Activated T-helper 1 cell treated with anti-CD3 and anti-CD28 coated beads, Interleukin-12 subunit alpha, Interleukin-12 subunit beta, Interleukin-2, Interleukin-4 antibody, amounts not matched to agents 30 ng/mL and 10 ng/mL and 1 ng/mL, durations not matched to agents 14 hours and 24 hours and 36 hours (primary cell): ENCODE results near the gene MYBPC3. TPM values are rescaled to one million over a fixed set of nuclear protein-coding genes. Genes with fewer than 3 reads are reported as not detected.

Experiments
- DNase-seq: peaks from one replicate; pipeline ENCODE4 v3.0.0; 2021; ENCODE audit warnings: low spot score
- H3K27ac Mint-ChIP-seq: one replicate; pipeline ENCODE4 v1.8.0; 2021; ENCODE audit warnings: mild to moderate bottlenecking, mixed read lengths
- H3K27me3 Mint-ChIP-seq: one replicate; pipeline ENCODE4 v1.8.0; 2022; ENCODE audit warnings: mild to moderate bottlenecking, moderate library complexity, mixed read lengths; ENCODE audit not compliant: insufficient read depth
- H3K36me3 Mint-ChIP-seq: one replicate; pipeline ENCODE4 v1.8.0; 2021; ENCODE audit warnings: low read depth, mixed read lengths
- H3K4me1 Mint-ChIP-seq: one replicate; pipeline ENCODE4 v1.8.0; 2021; ENCODE audit warnings: low read depth, mixed read lengths
- H3K4me3 Mint-ChIP-seq: one replicate; pipeline ENCODE4 v1.8.0; 2021; ENCODE audit warnings: mild to moderate bottlenecking, moderate library complexity, mixed read lengths
- H3K9me3 Mint-ChIP-seq: one replicate; pipeline ENCODE4 v1.8.0; 2021; ENCODE audit warnings: mixed read lengths
- intact Hi-C: fragments of 100-400 bp; cut with micrococcal nuclease; formaldehyde crosslinking; loops from one replicate; pipeline ENCODE4 v1.15.1; 2024
- total RNA-seq: library from RNA; stranded (reverse); gene quantifications from 2 replicates; pipeline ENCODE4 v1.2.3, GENCODE V29; 2022

The MYBPC3 gene
- total RNA-seq = not detected in 2 replicates

DNA sequence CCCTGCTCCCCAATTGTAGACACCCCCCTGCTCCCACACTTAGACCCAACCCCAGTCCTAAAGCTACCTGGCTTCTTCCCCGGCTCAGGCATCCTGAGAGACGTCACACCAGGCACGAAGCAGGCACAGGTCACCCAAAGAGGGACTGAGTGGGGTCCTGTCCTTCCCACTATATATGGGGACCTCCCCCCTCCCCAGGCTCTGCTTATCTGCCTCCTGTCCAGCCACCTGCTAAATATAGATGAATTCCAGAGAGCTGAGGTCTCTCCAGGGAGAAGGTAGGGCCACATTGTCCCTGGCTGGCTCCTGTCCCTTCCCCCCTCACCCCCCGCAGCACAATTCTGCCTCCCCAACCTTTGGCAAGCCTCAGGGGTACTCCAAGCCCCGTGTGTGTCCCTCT, at the start of gene MYBPC3:
Gene MYBPC3 (minus strand): TSS at position 147 of the 400 bp plus-strand sequence. CDS start 55 bp downstream, at position 92.
- H3K4me3 Mint-ChIP-seq = no peak within 1 kb of the TSS
- H3K27me3 Mint-ChIP-seq = no peaks in the 10 kb centered on the region
- DNase-seq = no peak
- intact Hi-C loops = no loop called here
- no peak within 1 kb of the TSS for H3K27ac Mint-ChIP-seq
- no peaks in the 10 kb centered on the region for H3K4me1 Mint-ChIP-seq
- no peaks in the 10 kb centered on the region for H3K36me3 Mint-ChIP-seq
- H3K9me3 Mint-ChIP-seq = no peaks in the 10 kb centered on the region

DNA sequence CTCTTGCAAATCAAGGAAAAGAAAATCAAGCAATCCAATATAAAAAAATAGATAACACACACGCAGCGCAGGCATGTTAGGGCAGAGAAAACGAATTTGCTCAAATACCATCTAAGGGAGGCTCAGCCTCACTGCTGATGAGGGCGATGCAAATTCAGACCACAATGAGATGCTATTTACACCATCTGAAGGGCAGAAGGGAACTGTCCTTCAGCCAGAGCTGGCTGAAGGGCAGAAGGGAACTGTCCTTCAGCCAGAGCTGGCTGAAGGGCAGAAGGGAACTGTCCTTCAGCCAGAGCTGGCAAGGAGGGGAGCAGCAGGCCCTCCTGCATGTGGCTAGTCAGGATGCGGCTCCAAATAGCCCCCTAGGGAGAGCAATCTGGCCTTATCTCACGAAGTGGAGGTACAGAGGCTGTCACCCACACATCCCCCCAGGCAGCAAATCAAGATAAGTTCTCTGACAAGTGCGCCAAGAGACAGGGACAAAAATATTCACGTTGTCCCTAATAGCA, 48.3 kb upstream of the MYBPC3 start:
- H3K36me3 Mint-ChIP-seq = no peaks in the 10 kb centered on the region
- H3K9me3 Mint-ChIP-seq = no peaks in the 10 kb centered on the region
- peak overlapping the region; percentile 79 for H3K4me3 Mint-ChIP-seq
- no peak for DNase-seq
- peaks cover 2% of the 10 kb centered on the region for H3K27me3 Mint-ChIP-seq
- intact Hi-C loops = loop anchor here (1.0 kb wide), 1 partner anchor 7 kb away; the partner anchor contains the start of gene SLC39A13
- H3K27ac Mint-ChIP-seq = peak overlapping the region; percentile 77
- H3K4me1 Mint-ChIP-seq = peaks cover 17% of the 10 kb centered on the region

DNA sequence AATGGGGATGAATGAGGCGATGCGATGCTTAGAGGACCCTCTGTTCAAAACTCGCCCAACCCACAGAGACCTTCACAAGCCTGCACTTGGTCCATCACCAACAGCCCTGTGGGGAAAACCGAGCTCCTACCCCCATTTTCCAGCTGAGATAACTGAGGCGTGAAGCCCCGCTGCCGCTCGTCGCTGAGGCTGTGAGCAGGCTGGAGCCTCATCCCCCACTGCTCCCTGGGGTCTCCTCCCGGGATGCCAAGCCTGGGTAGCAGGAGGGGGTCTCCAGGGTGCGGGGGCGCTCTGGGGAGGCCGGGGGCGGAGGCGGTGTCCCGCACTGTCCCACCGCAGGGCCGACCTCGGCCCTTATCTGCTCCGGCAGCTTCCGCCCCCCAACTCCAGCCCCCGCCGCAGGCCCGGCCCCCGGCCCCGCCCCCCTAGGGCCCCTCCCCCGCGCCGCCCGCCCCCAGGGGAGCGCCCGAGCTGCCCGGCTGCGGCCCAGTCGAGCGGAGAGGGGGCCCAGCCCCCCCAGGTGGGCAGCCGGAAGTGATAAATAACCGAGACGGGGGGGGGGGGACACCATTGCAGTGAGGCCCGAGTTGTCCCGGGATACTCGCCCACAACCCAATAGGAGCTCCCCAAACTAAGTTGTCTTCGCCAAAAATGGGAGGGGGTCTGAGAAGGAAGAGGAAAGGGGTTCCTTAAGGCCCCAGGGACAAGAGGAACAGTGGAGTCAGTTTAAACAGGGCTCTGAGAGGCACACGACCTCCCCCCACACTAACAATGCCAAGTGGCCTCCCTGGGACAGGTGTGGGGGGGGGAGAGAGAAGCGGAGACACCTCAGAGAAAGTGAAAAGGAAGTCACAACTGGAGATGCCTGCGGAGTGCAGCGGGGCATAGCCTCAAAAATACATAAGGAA, 47.6 kb upstream of the MYBPC3 start:
- Mint-ChIP-seq H3K9me3 (no peaks in the 10 kb centered on the region), H3K4me3 (peak overlapping the region; percentile 79), H3K27me3 (peaks cover 2% of the 10 kb centered on the region), H3K27ac (peak overlapping the region; percentile 77), H3K36me3 (no peaks in the 10 kb centered on the region), H3K4me1 (peaks cover 22% of the 10 kb centered on the region)
- intact Hi-C loops = loop anchor here (1.0 kb wide), 1 partner anchor 8 kb away; the partner anchor contains the start of gene SLC39A13
- no peak for DNase-seq

DNA sequence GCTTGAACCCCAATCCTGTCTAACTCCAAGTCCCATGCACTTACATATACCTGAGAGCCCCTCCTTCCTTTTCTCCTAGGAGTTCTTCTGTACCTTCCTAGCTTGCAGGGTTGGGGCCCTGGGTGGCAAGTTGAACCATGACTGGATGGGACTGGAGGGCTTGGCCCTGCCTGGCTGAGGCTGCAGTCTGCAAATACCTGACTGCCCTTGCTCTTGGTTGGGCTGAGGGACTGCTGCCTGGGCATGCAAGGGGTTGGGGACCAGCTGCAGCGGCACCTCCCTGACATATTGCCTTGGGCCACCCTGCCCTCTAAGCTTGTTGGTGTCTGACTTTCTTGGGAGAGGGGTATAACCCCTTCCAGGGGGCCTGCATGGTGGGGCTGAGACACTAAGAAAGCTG, 46.0 kb upstream of the MYBPC3 start:
- Mint-ChIP-seq H3K27ac (no peak overlapping the region), H3K4me1 (peaks cover 22% of the 10 kb centered on the region), H3K36me3 (no peaks in the 10 kb centered on the region), H3K4me3 (peak overlapping the region; percentile 51), H3K9me3 (no peaks in the 10 kb centered on the region), H3K27me3 (peaks cover 2% of the 10 kb centered on the region)
- intact Hi-C loops = no loop called here
- no peak for DNase-seq

DNA sequence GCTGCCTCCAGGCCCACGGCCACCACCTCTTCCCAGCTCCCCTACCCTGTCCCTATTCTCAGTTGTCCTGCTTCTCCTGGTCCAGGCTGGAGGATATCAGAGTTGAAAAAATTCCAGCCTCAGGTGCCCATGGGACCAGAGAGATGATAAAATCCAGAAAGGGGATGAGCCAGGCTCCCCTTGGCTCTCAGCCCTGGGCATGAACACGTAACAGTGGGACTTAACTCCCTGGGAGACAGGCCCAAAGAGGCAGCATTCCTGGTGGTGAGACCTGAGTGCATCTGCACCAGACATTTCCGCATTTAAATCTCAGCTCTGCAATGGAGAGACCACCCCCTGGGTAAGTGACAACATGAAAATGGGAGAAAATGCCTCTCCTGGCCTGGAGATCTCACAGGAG, 45.5 kb upstream of the MYBPC3 start:
- Mint-ChIP-seq H3K9me3 (no peaks in the 10 kb centered on the region), H3K36me3 (no peaks in the 10 kb centered on the region)
- intact Hi-C loops = no loop called here

DNA sequence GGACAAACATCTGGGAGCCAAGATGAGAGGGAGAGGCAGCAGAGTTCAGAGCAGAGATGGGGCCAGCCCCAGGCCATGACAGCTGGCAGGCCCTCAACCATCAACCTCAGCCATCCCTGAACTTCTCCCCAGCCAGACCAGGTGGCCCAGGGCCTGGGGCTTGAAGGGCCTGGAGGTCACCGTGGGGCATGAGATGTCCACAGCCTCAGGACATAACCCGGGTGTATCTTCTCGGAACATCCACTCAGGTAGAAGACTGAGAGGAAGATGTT, 43.5 kb upstream of the MYBPC3 start:
- Mint-ChIP-seq H3K4me1 (peaks cover 20% of the 10 kb centered on the region), H3K4me3 (no peak overlapping the region), H3K9me3 (no peaks in the 10 kb centered on the region), H3K27me3 (no peaks in the 10 kb centered on the region), H3K36me3 (no peaks in the 10 kb centered on the region), H3K27ac (peak overlapping the region; percentile 87)
- intact Hi-C loops = no loop called here
- no peak for DNase-seq

More for the DNA sequence above, 45.5 kb upstream of the MYBPC3 start:
- H3K27me3 Mint-ChIP-seq = peaks cover 2% of the 10 kb centered on the region
- no peak overlapping the region for H3K4me3 Mint-ChIP-seq
- no peak overlapping the region for H3K27ac Mint-ChIP-seq
- DNase-seq = no peak
- peaks cover 22% of the 10 kb centered on the region for H3K4me1 Mint-ChIP-seq

DNA sequence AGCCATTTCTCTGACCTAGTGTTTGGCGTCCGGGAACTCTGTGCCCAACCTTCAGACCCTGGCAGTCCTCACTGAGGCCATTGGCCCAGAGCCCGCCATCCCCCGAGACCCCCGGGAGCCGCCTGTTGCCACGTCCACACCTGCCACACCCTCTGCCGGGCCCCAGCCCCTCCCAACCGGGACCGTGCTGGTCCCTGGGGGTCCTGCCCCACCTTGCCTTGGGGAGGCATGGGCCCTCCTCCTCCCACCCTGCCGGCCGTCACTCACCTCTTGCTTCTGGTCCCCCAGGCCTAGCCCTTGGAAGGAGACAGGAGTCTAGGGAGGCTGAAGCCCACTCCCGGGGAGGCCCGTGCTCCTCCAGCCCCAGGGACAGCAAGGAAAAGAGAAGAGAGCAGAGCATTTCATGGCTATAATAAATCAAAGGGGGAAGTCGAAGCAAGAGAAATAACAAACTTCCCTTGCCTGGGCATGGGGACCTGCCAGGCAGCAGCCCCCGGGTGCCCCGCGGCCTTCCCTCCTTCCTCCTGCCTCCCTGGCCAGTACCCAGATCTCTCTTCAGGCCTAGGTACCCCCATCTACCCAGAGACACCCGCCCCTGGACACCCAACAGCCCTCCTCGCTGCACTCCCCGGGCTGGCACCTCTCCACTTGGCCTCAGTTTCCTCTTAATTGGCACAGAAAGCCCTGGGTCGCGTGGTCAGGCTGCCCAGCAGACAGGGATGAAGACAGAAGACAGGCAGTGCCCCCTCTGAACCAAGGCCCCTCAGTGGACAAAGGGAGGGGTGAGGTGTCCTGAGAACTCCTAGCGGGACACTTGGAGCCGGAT, 42.9 kb upstream of the MYBPC3 start:
- no peaks in the 10 kb centered on the region for H3K27me3 Mint-ChIP-seq
- no peaks in the 10 kb centered on the region for H3K36me3 Mint-ChIP-seq
- intact Hi-C loops = loop anchor here (2.0 kb wide), 1 partner anchor 13 kb away; the partner anchor contains the start of gene SLC39A13
- H3K9me3 Mint-ChIP-seq = no peaks in the 10 kb centered on the region
- peaks cover 15% of the 10 kb centered on the region for H3K4me1 Mint-ChIP-seq
- no peak overlapping the region for H3K4me3 Mint-ChIP-seq
- DNase-seq = no peak
- peak overlapping the region; percentile 87 for H3K27ac Mint-ChIP-seq

DNA sequence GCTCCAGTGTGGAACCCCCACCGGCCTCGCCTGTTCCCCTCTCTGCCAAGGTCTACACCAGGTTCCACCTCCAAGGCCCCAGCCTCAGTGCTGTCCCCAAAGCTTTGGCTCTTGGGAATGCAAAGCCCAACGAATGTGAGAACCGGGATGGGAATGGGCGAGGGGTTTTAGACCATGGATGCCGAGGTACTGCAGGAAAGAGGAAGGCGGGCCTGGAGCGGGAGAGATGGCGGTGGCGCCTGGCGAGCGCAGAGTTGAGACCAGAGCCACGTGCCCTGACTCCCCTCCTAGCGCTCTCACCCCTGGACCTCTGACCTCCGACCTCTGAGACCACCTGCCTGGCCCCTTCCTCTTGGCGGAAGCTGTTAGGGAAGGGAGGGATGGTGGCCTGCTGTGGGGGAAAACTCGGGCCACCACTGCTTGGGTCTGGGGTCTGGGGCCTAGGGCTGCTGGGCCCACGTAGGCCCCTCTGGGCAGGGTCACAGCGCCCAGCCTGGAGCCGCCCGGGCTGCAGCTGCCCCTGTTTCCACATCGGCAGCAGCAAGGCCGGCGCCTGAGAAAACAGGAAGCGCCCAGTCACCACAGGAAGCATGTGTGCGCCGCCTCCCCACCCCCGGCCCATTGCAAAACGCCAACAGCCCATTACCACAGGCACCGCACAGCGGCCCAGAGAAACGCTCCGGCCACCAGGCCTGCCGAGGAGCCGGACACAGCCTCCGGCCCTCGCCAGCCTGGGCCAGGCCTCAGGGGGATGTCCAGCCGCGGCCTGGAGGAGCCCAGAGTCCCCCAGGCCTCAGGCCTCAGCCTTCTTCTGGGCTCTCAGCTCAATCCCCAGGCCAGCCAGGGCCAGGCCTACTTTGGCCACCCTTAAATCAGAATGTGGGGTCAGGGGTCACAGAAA, 42.1 kb upstream of the MYBPC3 start:
- Mint-ChIP-seq H3K4me3 (no peak overlapping the region), H3K27me3 (no peaks in the 10 kb centered on the region), H3K27ac (peak overlapping the region; percentile 87), H3K9me3 (no peaks in the 10 kb centered on the region), H3K36me3 (no peaks in the 10 kb centered on the region), H3K4me1 (peaks cover 10% of the 10 kb centered on the region)
- intact Hi-C loops = loop anchor here (1.0 to 2.0 kb wide), 4 partner anchors 14 to 248 kb away; partner anchors contain the start of genes MTCH2, PSMC3 and SLC39A13
- DNase-seq = peak; percentile 53

DNA sequence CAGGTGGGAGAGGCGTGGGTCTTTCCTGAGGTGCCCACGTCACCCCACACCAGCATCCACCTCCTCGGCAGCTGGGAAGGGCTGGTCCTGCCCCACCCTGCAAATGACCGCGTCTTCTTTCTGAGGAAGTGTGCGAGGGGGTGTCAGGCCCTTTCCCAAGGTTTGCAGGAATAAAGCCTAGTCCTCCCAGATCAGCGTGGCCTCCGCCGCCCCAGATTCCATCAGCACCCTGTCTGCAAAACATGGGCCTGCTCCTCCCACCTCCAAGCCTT, 41.5 kb upstream of the MYBPC3 start:
- H3K9me3 Mint-ChIP-seq = no peaks in the 10 kb centered on the region

DNA sequence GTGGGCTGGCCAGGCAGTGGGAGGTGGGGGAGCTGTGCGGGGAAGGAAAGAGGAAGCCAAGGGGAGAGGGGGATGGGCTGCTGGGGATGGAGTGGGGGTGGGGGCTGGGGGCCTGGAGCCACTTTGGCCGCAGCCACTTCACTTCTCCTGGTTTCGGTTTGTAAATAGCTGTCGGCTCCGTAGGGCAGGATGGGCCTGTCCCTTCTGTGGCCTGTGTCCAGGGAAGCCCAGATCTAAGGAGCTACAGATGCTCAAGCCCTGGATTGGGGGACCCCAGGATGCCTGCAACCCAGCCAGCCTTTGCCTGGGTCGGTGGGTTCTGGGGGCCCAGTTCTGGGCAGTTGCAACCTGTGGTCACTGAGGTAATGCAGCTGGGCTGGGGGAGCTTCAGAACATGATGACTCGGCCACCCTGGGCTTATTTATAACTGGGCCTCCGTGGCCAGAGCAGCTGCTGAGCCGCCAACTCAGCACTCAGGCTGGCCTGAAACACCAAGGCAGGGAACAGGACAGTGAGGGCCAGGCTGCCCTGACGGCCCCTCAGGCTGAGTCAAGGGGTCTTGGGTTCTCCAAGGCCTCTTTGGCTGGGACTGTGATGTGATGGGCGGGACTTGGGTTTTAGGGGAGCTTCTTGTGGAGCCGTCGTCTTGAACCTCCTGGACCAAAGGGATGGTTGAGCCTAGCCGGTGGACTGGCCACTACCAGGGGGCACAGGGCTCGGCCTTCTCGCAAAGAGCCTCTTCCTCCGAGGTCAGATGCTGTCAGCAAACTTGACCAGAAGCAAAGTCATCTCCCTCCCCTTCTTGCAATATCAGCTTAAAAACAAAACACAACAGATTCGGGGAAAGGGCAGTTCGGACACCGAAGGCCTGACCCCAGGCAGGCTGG, 40.9 kb upstream of the MYBPC3 start:
- peak overlapping the region; percentile 65 for H3K27ac Mint-ChIP-seq

More for the DNA sequence above, 41.5 kb upstream of the MYBPC3 start:
- no peak for DNase-seq
- no peaks in the 10 kb centered on the region for H3K27me3 Mint-ChIP-seq
- H3K4me1 Mint-ChIP-seq = peaks cover 8% of the 10 kb centered on the region
- H3K36me3 Mint-ChIP-seq = no peaks in the 10 kb centered on the region
- intact Hi-C loops = loop anchor here (1.0 to 2.0 kb wide), 4 partner anchors 15 to 248 kb away; partner anchors contain the start of genes MTCH2, PSMC3 and SLC39A13
- peak overlapping the region; percentile 87 for H3K27ac Mint-ChIP-seq
- no peak overlapping the region for H3K4me3 Mint-ChIP-seq

DNA sequence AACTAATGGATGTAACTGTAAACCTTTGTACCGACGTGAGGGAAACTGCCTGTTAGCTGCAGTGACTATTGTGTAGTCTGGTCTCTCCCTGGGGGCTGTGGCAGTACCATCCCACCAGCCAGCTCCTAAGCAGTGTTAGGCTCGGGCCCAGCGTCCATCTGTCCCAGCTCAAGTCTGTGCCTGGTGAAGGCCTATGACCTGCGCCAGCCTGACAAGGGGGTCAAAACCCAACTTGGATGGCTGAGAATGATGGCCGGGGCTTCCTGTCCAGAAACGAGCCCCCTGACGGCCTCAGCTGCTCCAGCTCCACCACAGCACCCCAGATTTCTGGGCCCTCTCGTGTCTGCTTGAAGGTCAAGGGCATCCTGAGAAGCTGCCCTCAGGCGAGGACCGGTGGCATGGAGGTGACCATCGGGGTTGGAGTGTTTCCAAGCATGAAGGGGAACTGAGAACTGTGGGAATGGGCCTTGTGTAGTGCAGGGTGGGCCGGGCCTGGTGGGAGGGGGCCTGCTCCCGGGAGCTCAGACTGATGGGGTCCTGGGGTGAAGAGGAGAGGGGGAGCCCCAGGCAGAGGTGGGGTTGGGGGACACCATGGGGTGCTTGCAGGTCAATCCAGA, 40.2 kb upstream of the MYBPC3 start:
- Mint-ChIP-seq H3K36me3 (no peaks in the 10 kb centered on the region), H3K27me3 (no peaks in the 10 kb centered on the region), H3K27ac (peak overlapping the region; percentile 18)

More for the DNA sequence above, 40.9 kb upstream of the MYBPC3 start:
- H3K4me3 Mint-ChIP-seq = no peak overlapping the region
- H3K4me1 Mint-ChIP-seq = peaks cover 8% of the 10 kb centered on the region
- H3K27me3 Mint-ChIP-seq = no peaks in the 10 kb centered on the region
- intact Hi-C loops = loop anchor here (1.0 to 2.0 kb wide), 4 partner anchors 15 to 249 kb away; partner anchors contain the start of genes MTCH2, PSMC3 and SLC39A13
- DNase-seq = no peak
- no peaks in the 10 kb centered on the region for H3K9me3 Mint-ChIP-seq
- no peaks in the 10 kb centered on the region for H3K36me3 Mint-ChIP-seq

More for the DNA sequence above, 40.2 kb upstream of the MYBPC3 start:
- Mint-ChIP-seq H3K9me3 (no peaks in the 10 kb centered on the region), H3K4me3 (no peak overlapping the region), H3K4me1 (peaks cover 8% of the 10 kb centered on the region)
- intact Hi-C loops = no loop called here
- no peak for DNase-seq
